Left lung (tissue), 10 donors: ENCODE results near the gene MFSD6. TPM values are rescaled to one million over a fixed set of nuclear protein-coding genes. Genes with fewer than 3 reads are reported as not detected.

ENCODE experiments used
- ATAC-seq: fragments of 200-7000 bp; cut with Tn5 transposase; one replicate; pipeline ENCODE4 v1.9.1; 2020; ENCODE audit warnings: moderate library complexity
- DNase-seq, 4 donors: peaks; one replicate each; pipeline ENCODE4 v3.0.0-alpha.2; 2013 to 2020
- H3K27ac ChIP-seq, 2 donors: fragments of 200-600 bp; sonication (generic) in 1 of 2; one replicate each; pipeline versions ENCODE4 v1.5.0 to v1.8.0; 2020 to 2021
- H3K27me3 ChIP-seq, 2 donors: fragments of 200-600 bp; sonication (generic) in 1 of 2; one replicate each; pipeline versions ENCODE4 v1.5.0 to v1.8.0; 2020 to 2021
- H3K36me3 ChIP-seq, 2 donors: fragments of 200-600 bp; sonication (generic) in 1 of 2; one replicate each; pipeline versions ENCODE4 v1.5.0 to v1.8.0; 2020 to 2021
- H3K4me1 ChIP-seq, 2 donors: fragments of 200-600 bp; one replicate each; pipeline ENCODE4 v1.8.0; 2021
- H3K4me3 ChIP-seq, 2 donors: fragments of 200-600 bp; sonication (generic) in 1 of 2; one replicate each; pipeline versions ENCODE4 v1.5.0 to v1.8.0; 2020 to 2021; ENCODE audit warnings: mild to moderate bottlenecking in 1 of 2
- H3K9me3 ChIP-seq, 2 donors: fragments of 200-600 bp; sonication (generic) in 1 of 2; one replicate each; pipeline versions ENCODE4 v1.5.0 to v1.8.0; 2020 to 2021
- intact Hi-C, 2 donors: fragments of 100-400 bp; cut with DNase I; formaldehyde crosslinking; loops; one replicate each; pipeline versions ENCODE4 v1.11.2 to v1.14.2; 2022
- polyA plus RNA-seq, 6 donors: library from polyadenylated mRNA; unstranded; fragments of 120-200 nt; gene quantifications; one replicate each; pipeline ENCODE4 v1.2.1, GENCODE V29; 2013; ENCODE audit not compliant: insufficient read length in 6 of 6
- total RNA-seq, 2 donors: library from RNA; stranded (reverse); fragmentation: NEBNext Ultra II Directional; extraction: Animal tissue kit (Norgen Biotek cat#: 25700); gene quantifications; one replicate each; pipeline ENCODE4 v1.2.1, GENCODE V29; 2021
- TF ChIP-seq, protein P1 (sequence below), 2 donors: fragments of 200-600 bp; sonication (generic) in 1 of 2; IDR thresholded peaks; one replicate each; pipeline versions ENCODE4 v1.5.0 to v1.8.0; 2021; ENCODE audit warnings: antibody characterized with exemption in 2 of 2
- donor health status: DM: no; HTN: yes; CAD: no.
- donor health status: DM: no; HTN: no; CAD: no.

MFSD6 gene
- total and polyA plus RNA-seq, 8 donors, result 21.5 to 46.6 (median 24.8) TPM

- ATAC-seq (no peak), DNase-seq (peak in 1 of 4 donors; percentile 72)
- Histone ChIP-seq H3K27me3 (no peaks in the 10 kb centered on the region), H3K4me3 (peak overlapping the region; percentile 69 to 80), H3K27ac (peak overlapping the region; percentile 94 to 95), H3K9me3 (peaks cover 0 to 9% of the 10 kb centered on the region in 2 donors), H3K4me1 (peaks cover 5 to 48% of the 10 kb centered on the region in 2 donors), H3K36me3 (no peaks in the 10 kb centered on the region)
- TF ChIP-seq, protein P1, sequence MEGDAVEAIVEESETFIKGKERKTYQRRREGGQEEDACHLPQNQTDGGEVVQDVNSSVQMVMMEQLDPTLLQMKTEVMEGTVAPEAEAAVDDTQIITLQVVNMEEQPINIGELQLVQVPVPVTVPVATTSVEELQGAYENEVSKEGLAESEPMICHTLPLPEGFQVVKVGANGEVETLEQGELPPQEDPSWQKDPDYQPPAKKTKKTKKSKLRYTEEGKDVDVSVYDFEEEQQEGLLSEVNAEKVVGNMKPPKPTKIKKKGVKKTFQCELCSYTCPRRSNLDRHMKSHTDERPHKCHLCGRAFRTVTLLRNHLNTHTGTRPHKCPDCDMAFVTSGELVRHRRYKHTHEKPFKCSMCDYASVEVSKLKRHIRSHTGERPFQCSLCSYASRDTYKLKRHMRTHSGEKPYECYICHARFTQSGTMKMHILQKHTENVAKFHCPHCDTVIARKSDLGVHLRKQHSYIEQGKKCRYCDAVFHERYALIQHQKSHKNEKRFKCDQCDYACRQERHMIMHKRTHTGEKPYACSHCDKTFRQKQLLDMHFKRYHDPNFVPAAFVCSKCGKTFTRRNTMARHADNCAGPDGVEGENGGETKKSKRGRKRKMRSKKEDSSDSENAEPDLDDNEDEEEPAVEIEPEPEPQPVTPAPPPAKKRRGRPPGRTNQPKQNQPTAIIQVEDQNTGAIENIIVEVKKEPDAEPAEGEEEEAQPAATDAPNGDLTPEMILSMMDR (IDR thresholded peaks at IDR 0.05), result no peak
- intact Hi-C loops, result no loop called here
These were observed 125.2 kb downstream of the MFSD6 start for GRCh38 chr2:190533175-190533967.

- H3K4me1 ChIP-seq, result peaks cover 5 to 42% of the 10 kb centered on the region in 2 donors
- TF ChIP-seq, protein P1 (IDR thresholded peaks at IDR 0.05), result no peak
- intact Hi-C loops, result no loop called here
- peak overlapping the region; percentile 69 to 80 for H3K4me3 ChIP-seq
- H3K27ac ChIP-seq, result peak overlapping the region; percentile 94 to 95
- DNase-seq, result peak in 1 of 4 donors; percentile 47
- H3K36me3 ChIP-seq, result no peaks in the 10 kb centered on the region
- H3K9me3 ChIP-seq, result peaks cover 0 to 14% of the 10 kb centered on the region in 2 donors
- peak; percentile 7 for ATAC-seq
- H3K27me3 ChIP-seq, result no peaks in the 10 kb centered on the region
These were observed 125.8 kb downstream of the MFSD6 start for GRCh38 chr2:190533968-190534309.

DNA sequence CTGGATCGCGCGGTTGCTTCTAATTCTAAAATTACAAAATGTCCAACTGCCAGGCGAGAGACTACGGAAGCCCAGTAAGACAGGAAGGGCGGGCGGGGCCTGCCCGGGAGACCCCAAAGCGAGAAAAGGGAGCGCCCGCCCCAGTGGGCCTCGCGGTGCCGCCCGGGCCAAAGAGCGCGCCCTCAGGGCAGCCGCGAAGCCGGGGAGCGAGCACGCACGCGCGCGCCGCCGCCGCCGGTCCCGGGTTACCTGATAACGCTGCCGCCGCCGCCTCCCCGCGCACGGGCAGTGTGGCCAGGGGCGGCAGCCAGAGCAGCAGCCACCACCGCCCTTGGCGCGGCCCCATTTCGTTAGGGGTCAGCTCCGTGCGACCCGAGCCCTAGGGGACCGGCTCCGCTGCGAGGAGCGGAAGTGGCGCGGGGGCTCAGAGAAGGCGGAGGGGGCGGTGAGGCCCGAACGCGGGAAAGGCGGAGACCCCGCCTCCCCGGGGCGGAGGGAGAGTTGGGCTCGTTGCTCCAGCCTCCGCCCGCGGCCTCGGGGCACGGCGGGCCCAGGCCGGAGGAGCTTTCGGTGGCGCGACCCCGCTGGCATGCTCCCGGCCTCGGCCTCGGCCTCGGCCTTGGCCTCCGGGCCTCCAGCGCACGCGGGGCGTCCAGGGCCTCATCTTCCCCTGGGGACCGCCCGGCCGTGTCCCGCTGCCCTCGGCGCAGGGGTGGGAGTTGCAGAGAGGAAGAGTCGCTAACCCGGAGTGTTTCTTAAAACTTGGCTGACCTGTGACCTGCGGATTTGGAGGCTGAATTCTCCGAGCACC, 126.4 kb downstream of the MFSD6 start, which contains the start of gene NEMP2:
TSS of gene NEMP2 (minus strand) at position 413 of the 811 bp plus-strand sequence. CDS start at position 346, 67 bp downstream.
- DNase-seq, result peak; percentile 81 to 97 (median 86)
- TF ChIP-seq, protein P1 (IDR thresholded peaks at IDR 0.05), result no peak
- Histone ChIP-seq H3K36me3 (no peaks in the 10 kb centered on the region), H3K4me1 (peaks cover 5 to 36% of the 10 kb centered on the region in 2 donors), H3K27ac (peak within 1 kb of the TSS; percentile 94 to 95), H3K27me3 (no peaks in the 10 kb centered on the region), H3K9me3 (peaks cover 0 to 20% of the 10 kb centered on the region in 2 donors), H3K4me3 (peak within 1 kb of the TSS; percentile 69 to 80)
- intact Hi-C loops, result no loop called here
- ATAC-seq, result peak; percentile 93

DNA sequence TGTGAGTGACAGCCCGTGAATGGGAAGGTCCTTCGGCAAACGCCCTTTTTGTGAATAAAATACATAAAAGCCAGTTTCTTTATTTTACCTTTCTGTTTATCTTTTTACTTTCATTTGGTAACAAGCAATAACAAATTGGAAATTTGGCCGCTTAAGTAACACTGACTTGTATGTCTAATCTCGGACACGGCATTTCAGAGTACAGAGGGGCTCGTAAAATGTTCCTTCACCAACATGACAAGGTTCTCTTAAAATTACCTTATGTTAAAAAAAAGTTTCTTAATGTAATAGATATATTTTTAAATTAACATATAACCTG, 126.9 kb downstream of the MFSD6 start:
- Histone ChIP-seq H3K27ac (peak overlapping the region; percentile 94 to 95), H3K4me1 (peaks cover 5 to 31% of the 10 kb centered on the region in 2 donors), H3K27me3 (no peaks in the 10 kb centered on the region), H3K36me3 (no peaks in the 10 kb centered on the region), H3K4me3 (peak overlapping the region; percentile 69 to 80), H3K9me3 (peaks cover 0 to 26% of the 10 kb centered on the region in 2 donors)
- TF ChIP-seq, protein P1 (IDR thresholded peaks at IDR 0.05), result no peak
- ATAC-seq, result no peak
- intact Hi-C loops, result no loop called here
- no peak for DNase-seq

- Histone ChIP-seq H3K36me3 (no peaks in the 10 kb centered on the region), H3K9me3 (peaks cover 0 to 31% of the 10 kb centered on the region in 2 donors), H3K4me1 (peaks cover 5 to 26% of the 10 kb centered on the region in 2 donors), H3K27ac (peak overlapping the region; percentile 94 to 95), H3K4me3 (peak overlapping the region; percentile 69 to 80), H3K27me3 (no peaks in the 10 kb centered on the region)
- TF ChIP-seq, protein P1 (IDR thresholded peaks at IDR 0.05), result no peak
- intact Hi-C loops, result no loop called here
- DNase-seq (no peak), ATAC-seq (no peak)
These were observed 127.4 kb downstream of the MFSD6 start for GRCh38 chr2:190535586-190535985.
